ENCODE data around the gene NRG3.

NRG3 gene

DNA sequence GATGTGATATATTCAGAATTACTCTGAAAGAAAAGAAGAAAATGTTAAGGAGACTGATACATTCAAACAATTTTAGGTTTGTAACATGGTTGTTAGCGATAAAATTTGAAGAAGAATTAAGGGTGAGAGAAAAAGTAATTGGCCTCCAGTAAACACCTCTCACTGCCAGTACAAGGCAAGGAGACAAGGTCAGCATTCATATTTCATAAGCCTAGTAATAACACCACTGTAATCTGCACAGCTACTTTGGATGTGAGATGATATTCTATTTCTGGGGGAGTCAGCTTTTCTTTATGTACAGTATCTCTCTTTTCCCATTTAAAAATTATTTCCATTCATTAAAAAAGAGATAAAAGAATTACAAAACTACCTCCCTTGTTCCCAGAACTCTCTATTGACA, 621.1 kb downstream of the NRG3 start:
- TF ChIP-seq, protein P1, sequence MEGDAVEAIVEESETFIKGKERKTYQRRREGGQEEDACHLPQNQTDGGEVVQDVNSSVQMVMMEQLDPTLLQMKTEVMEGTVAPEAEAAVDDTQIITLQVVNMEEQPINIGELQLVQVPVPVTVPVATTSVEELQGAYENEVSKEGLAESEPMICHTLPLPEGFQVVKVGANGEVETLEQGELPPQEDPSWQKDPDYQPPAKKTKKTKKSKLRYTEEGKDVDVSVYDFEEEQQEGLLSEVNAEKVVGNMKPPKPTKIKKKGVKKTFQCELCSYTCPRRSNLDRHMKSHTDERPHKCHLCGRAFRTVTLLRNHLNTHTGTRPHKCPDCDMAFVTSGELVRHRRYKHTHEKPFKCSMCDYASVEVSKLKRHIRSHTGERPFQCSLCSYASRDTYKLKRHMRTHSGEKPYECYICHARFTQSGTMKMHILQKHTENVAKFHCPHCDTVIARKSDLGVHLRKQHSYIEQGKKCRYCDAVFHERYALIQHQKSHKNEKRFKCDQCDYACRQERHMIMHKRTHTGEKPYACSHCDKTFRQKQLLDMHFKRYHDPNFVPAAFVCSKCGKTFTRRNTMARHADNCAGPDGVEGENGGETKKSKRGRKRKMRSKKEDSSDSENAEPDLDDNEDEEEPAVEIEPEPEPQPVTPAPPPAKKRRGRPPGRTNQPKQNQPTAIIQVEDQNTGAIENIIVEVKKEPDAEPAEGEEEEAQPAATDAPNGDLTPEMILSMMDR (IDR thresholded peaks at IDR 0.05; ENCODE audit: low read depth, low read length, missing control alignments): no peak
- no peak overlapping the region for H3K4me3 ChIP-seq (ENCODE audit: low read depth, low read length)
- no peak for DNase-seq (ENCODE audit: low read depth)

DNA sequence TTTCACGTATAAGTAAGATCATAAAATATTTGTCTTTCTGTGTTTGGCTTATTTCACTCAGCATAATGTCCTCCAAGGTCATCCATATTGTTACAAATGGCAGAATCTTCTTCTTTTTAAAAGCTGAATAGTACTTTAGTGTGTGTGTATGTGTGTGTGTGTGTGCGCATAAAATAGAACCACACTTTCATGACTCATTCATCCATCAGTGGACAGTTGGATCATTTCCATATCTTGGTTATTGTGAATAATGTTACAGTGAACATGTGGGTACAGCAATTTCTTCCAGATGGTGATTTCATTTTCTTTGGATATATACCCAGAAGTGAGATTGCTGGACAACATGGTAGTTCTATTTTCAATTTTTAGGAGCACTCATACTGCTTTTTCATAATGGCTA, 622.4 kb downstream of the NRG3 start:
- H3K4me3 ChIP-seq (ENCODE audit: low read depth, low read length): no peak overlapping the region
- no peak for DNase-seq (ENCODE audit: low read depth)
- TF ChIP-seq, protein P1 (IDR thresholded peaks at IDR 0.05; ENCODE audit: low read depth, low read length, missing control alignments): no peak

DNA sequence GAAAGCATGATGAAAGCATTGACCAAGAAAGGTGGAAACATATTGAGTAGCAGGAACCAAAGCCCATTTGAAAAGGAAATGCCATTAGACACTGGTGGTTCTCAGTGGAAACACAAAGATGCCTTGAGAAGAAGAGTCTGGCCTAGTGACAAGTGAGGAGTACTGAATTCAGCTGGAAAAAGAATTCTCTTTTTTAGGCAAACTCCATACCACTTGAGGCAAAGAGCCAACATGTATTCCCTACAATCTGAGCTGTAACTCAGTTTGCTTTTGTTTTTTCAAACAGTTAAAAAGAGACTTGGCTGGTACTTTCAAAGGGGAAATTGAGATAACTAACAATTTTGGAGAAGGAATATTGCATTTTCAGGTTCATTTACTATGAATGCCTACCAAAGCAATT, 624.0 kb downstream of the NRG3 start:
- no peak overlapping the region for H3K4me3 ChIP-seq (ENCODE audit: low read depth, low read length)
- no peak for DNase-seq (ENCODE audit: low read depth)
- TF ChIP-seq, protein P1 (IDR thresholded peaks at IDR 0.05; ENCODE audit: low read depth, low read length, missing control alignments): no peak

DNA sequence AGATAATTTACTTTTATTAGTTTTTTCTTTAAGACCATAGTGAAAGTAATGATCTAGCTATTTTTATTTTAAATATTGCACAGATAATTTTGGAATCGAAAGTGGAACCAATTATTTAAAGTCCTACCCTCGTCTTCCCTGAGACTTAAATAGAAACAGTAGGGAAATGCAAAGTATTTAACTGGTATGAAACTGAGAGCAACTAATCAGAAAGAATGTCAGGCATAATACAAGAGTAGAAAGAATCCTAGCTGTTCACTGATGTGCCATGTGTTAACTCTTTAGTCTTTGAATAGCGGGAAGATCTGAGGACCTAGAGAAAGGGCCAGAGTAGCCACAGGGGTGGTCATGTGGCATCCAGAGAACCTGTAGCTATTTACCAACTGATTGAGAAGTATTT, 630.0 kb downstream of the NRG3 start:
- H3K4me3 ChIP-seq (ENCODE audit: low read depth, low read length): no peak overlapping the region
- TF ChIP-seq, protein P1 (IDR thresholded peaks at IDR 0.05; ENCODE audit: low read depth, low read length, missing control alignments): no peak
- DNase-seq (ENCODE audit: low read depth): no peak

DNA sequence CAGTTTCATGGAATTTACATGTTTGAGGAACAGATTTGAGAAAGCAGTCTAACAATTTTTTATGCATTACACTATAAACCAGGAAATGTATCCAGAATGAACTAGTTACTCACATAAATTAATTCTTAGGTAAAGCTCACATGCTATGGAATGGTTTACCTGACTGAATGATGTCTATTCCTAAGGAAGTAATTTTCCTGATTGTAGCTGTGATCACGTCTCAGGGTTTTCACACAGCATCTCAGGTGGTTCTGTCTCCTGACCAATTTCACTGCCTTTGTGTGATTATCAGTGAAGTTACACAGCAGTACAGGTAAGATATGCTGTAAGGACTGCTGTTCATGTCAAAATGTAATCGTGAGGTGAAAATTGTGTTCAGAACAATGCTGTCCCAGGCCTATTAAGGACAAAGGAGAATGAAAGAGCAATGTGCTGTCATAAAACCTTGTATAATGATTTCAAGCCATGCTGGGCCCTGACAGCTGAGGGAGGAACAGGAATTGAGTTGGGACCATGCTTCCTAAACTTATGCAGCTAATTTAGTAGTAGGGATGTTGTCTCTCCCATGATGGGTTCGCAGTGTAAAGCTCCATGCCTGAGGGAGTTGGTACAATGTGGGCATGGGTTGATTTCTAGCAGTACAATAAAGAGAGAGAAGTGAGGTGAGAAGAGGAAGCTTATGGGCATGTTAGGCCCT, 631.8 kb downstream of the NRG3 start:
- DNase-seq (ENCODE audit: low read depth): no peak
- TF ChIP-seq, protein P1 (IDR thresholded peaks at IDR 0.05; ENCODE audit: low read depth, low read length, missing control alignments): no peak
- H3K4me3 ChIP-seq (ENCODE audit: low read depth, low read length): no peak overlapping the region

DNA sequence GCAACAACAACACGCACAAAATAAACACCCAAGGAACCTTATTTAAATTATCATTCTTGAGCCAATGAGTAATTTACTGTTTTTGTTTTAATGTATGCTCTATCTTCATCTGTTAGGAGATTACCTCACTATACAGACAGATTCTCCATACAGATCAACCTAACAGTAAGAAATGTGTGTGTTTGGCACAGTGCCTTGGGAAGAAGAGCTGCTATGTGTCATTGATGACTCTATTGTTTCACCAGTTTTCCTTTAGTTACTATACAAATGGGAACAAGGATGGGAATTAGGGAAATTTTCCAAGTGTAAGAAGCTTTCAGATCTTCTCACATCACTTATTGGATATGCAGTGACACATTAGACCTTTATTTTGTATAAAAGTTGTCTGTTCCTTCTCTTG, 640.3 kb downstream of the NRG3 start:
- no peak overlapping the region for H3K4me3 ChIP-seq (ENCODE audit: low read depth, low read length)
- DNase-seq (ENCODE audit: low read depth): no peak
- TF ChIP-seq, protein P1 (IDR thresholded peaks at IDR 0.05; ENCODE audit: low read depth, low read length, missing control alignments): no peak

DNA sequence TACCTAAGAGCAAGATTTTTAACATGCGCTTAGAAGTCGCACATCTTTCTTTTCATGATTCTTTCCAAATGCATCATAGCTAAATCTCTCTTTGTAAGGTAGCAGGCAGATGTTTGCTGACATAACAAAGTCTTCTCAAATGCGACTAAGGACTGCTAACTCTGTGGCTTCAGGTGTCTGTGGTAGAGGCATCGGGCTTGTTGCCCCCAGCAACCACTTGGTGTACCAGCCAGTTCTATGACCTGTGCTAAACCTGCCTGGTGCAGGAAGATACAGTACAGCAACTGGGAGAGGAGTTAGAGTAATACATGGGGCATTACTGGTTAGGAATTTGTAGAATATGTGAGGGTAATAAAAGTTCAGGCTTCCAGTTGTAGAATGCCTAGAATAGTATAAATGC, 654.1 kb downstream of the NRG3 start:
- no peak overlapping the region for H3K4me3 ChIP-seq (ENCODE audit: low read depth, low read length)
- DNase-seq (ENCODE audit: low read depth): no peak
- TF ChIP-seq, protein P1 (IDR thresholded peaks at IDR 0.05; ENCODE audit: low read depth, low read length, missing control alignments): no peak

Measured in GM12864 (cell line).